Measurements from ENCODE around the gene IQCN.

The IQCN gene

GRCh38 chr19:18304458-18305310 lies 30.4 kb upstream of the IQCN start:
- peak; percentile 64 to 72 for DNase-seq (ENCODE audit: low read depth in 2 of 2, low spot score in 1 of 2)

- DNase-seq (ENCODE audit: low read depth in 2 of 2, low spot score in 1 of 2): no peak
These were observed 29.9 kb upstream of the IQCN start for GRCh38 chr19:18304208-18304457.

GRCh38 chr19:18301718-18302111 lies 27.5 kb upstream of the IQCN start:
- DNase-seq (ENCODE audit: low read depth in 2 of 2, low spot score in 1 of 2): no peak

GRCh38 chr19:18300930-18301717 lies 26.9 kb upstream of the IQCN start:
- no peak for DNase-seq (ENCODE audit: low read depth in 2 of 2, low spot score in 1 of 2)

GRCh38 chr19:18299654-18300053 lies 25.4 kb upstream of the IQCN start:
- no peak for DNase-seq (ENCODE audit: low read depth in 2 of 2, low spot score in 1 of 2)

GRCh38 chr19:18298601-18299000 lies 24.3 kb upstream of the IQCN start:
- DNase-seq (ENCODE audit: low read depth in 2 of 2, low spot score in 1 of 2): no peak

- no peak for DNase-seq (ENCODE audit: low read depth in 2 of 2, low spot score in 1 of 2)
These were observed 23.1 kb upstream of the IQCN start for GRCh38 chr19:18297308-18297707.

GRCh38 chr19:18295034-18295451 lies 20.8 kb upstream of the IQCN start:
- DNase-seq (ENCODE audit: low read depth in 2 of 2, low spot score in 1 of 2): no peak

GRCh38 chr19:18294467-18294864 lies 20.2 kb upstream of the IQCN start:
- peak; percentile 80 to 84 for DNase-seq (ENCODE audit: low read depth in 2 of 2, low spot score in 1 of 2)

GRCh38 chr19:18293642-18294466 lies 19.6 kb upstream of the IQCN start:
- DNase-seq (ENCODE audit: low read depth in 2 of 2, low spot score in 1 of 2): no peak

- no peak for DNase-seq (ENCODE audit: low read depth in 2 of 2, low spot score in 1 of 2)
These were observed 18.8 kb upstream of the IQCN start for GRCh38 chr19:18292810-18293641.

GRCh38 chr19:18292462-18292809 lies 18.2 kb upstream of the IQCN start:
- no peak for DNase-seq (ENCODE audit: low read depth in 2 of 2, low spot score in 1 of 2)

- peak in 1 of 2 donors; percentile 66 for DNase-seq (ENCODE audit: low read depth in 2 of 2, low spot score in 1 of 2)
These were observed 17.6 kb upstream of the IQCN start for GRCh38 chr19:18291590-18292461.

GRCh38 chr19:18291019-18291524 lies 16.8 kb upstream of the IQCN start:
- no peak for DNase-seq (ENCODE audit: low read depth in 2 of 2, low spot score in 1 of 2)

GRCh38 chr19:18290302-18291018 lies 16.2 kb upstream of the IQCN start:
- peak in 1 of 2 donors; percentile 63 for DNase-seq (ENCODE audit: low read depth in 2 of 2, low spot score in 1 of 2)

- no peak for DNase-seq (ENCODE audit: low read depth in 2 of 2, low spot score in 1 of 2)
These were observed 15.4 kb upstream of the IQCN start for GRCh38 chr19:18289471-18290301.

GRCh38 chr19:18287836-18288772 lies 13.9 kb upstream of the IQCN start:
- DNase-seq (ENCODE audit: low read depth in 2 of 2, low spot score in 1 of 2): no peak

Measured in stimulated activated CD8-positive, alpha-beta memory T cell treated with anti-CD3 and anti-CD28 coated beads, Interleukin-4, amount 100 ng/mL, for 1 hour (primary cell).